ENCODE data around the gene NUP93.
"Not testable (repeated sequence)": the region's sequence is repeated elsewhere in the genome, so short reads cannot be mapped to it uniquely, and the experiment has no call there.

The NUP93 gene

DNA sequence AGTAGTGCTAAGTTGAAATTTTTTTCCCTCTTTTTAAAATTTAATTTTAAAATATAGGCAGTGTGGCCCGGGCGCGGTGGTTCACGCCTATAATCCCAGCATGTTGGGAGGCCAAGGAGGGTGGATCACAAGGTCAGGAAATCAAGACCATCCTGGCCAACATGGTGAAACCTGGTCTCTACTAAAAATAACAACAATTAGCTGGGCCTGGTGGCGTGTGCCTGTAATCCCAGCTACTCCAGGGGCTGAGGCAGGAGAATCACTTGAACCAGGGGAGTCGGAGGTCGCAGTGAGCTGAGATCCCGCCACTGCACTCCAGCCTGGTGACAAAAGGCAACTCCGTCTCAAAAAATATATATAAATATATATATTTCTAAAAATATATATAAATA, 77.7 kb downstream of the NUP93 start:
- peaks cover 12 to 24% (median 22%) of the 10 kb centered on the region in 4 experiments for H3K36me3 ChIP-seq (ENCODE audit: control insufficient read depth in 4 of 4, insufficient read depth in 4 of 4, low read length in 3 of 4)
- DNase-seq; H3K27me3 ChIP-seq (replicated peaks in 2 of 5; ENCODE audit: control insufficient read depth in 4 of 5, insufficient read depth in 5 of 5, low read length in 4 of 5); H3K4me1 ChIP-seq (ENCODE audit: control extremely low read depth in 1 of 4, control insufficient read depth in 4 of 4, insufficient read depth in 4 of 4, low read length in 3 of 4); H3K4me3 ChIP-seq (ENCODE audit: control insufficient read depth in 1 of 7, extremely low read depth in 1 of 7, insufficient read depth in 4 of 7, low read depth in 2 of 7, low read length in 6 of 7); POLR2A ChIA-PET; H3K27ac ChIP-seq (ENCODE audit: insufficient read depth in 1 of 2, low read depth in 1 of 2, low read length in 2 of 2, poor library complexity in 1 of 2, severe bottlenecking in 2 of 2); H3K9me3 ChIP-seq (ENCODE audit: control extremely low read depth in 1 of 5, control insufficient read depth in 4 of 5, insufficient read depth in 2 of 5, low read depth in 1 of 5, low read length in 4 of 5): not testable (repeated sequence)
- WGBS (ENCODE audit: insufficient coverage): 100% methylated on average over 1 of the region's 9 CpGs
- CTCF ChIA-PET: interaction anchor here (1.3 to 1.4 kb wide), 2 partner anchors 11 to 26 kb away, joined by 3 read pairs; no protein-coding TSS in a partner anchor

- ChIA-PET POLR2A (no interaction called here), CTCF (interaction anchor here (2.2 kb wide), 1 partner anchor 19 kb away, joined by 5 read pairs; no protein-coding TSS in a partner anchor)
- H3K9me3 ChIP-seq (ENCODE audit: control extremely low read depth in 1 of 5, control insufficient read depth in 4 of 5, insufficient read depth in 2 of 5, low read depth in 1 of 5, low read length in 4 of 5): no peaks in the 10 kb centered on the region
- no peak for DNase-seq
- no peak overlapping the region for H3K4me3 ChIP-seq (ENCODE audit: control insufficient read depth in 1 of 7, extremely low read depth in 1 of 7, insufficient read depth in 4 of 7, low read depth in 2 of 7, low read length in 6 of 7)
- no peaks in the 10 kb centered on the region for H3K27me3 ChIP-seq (replicated peaks in 2 of 5; ENCODE audit: control insufficient read depth in 4 of 5, insufficient read depth in 5 of 5, low read length in 4 of 5)
- peaks cover 0 to 6% (median 0%) of the 10 kb centered on the region in 4 experiments for H3K4me1 ChIP-seq (ENCODE audit: control extremely low read depth in 1 of 4, control insufficient read depth in 4 of 4, insufficient read depth in 4 of 4, low read length in 3 of 4)
- peaks cover 13 to 19% (median 17%) of the 10 kb centered on the region in 4 experiments for H3K36me3 ChIP-seq (ENCODE audit: control insufficient read depth in 4 of 4, insufficient read depth in 4 of 4, low read length in 3 of 4)
- H3K27ac ChIP-seq (ENCODE audit: insufficient read depth in 1 of 2, low read depth in 1 of 2, low read length in 2 of 2, poor library complexity in 1 of 2, severe bottlenecking in 2 of 2): no peak overlapping the region
Measured at GRCh38 chr16:56810954-56811353, 81.0 kb downstream of the NUP93 start.

- CTCF ChIA-PET: interaction anchor here (0.6 kb wide), 1 partner anchor 110 kb away, joined by 5 read pairs; no protein-coding TSS in a partner anchor
- H3K36me3 ChIP-seq (ENCODE audit: control insufficient read depth in 4 of 4, insufficient read depth in 4 of 4, low read length in 3 of 4): peaks cover 9 to 17% (median 13%) of the 10 kb centered on the region in 4 experiments
- WGBS (ENCODE audit: insufficient coverage): 100% methylated on average over 1 of the region's 5 CpGs
- H3K27ac ChIP-seq (ENCODE audit: insufficient read depth in 1 of 2, low read depth in 1 of 2, low read length in 2 of 2, poor library complexity in 1 of 2, severe bottlenecking in 2 of 2); DNase-seq; H3K4me3 ChIP-seq (ENCODE audit: control insufficient read depth in 1 of 7, extremely low read depth in 1 of 7, insufficient read depth in 4 of 7, low read depth in 2 of 7, low read length in 6 of 7); H3K27me3 ChIP-seq (replicated peaks in 2 of 5; ENCODE audit: control insufficient read depth in 4 of 5, insufficient read depth in 5 of 5, low read length in 4 of 5); H3K4me1 ChIP-seq (ENCODE audit: control extremely low read depth in 1 of 4, control insufficient read depth in 4 of 4, insufficient read depth in 4 of 4, low read length in 3 of 4); POLR2A ChIA-PET; H3K9me3 ChIP-seq (ENCODE audit: control extremely low read depth in 1 of 5, control insufficient read depth in 4 of 5, insufficient read depth in 2 of 5, low read depth in 1 of 5, low read length in 4 of 5): not testable (repeated sequence)
Measured at GRCh38 chr16:56811602-56812001, 81.7 kb downstream of the NUP93 start.

DNA sequence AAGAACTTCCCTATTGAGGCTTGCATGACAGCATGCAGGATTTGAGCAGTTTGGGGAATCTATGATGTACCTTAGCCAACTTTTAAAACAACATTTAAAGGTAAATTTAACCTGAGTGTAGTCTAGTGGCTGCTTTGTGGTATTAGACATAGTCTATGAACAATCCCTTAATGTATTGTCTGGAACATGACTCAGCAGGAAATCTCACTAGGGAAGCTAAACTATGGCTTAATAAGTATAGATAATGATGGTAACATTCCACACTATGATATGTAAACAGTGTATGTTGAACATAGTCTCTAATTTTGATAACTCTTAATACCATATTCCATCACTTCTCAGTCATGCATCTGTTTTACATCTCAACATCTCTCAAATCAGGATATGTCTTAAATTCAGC, 83.0 kb downstream of the NUP93 start:
- POLR2A ChIA-PET: no interaction called here
- Histone ChIP-seq H3K27ac (ENCODE audit: insufficient read depth in 1 of 2, low read depth in 1 of 2, low read length in 2 of 2, poor library complexity in 1 of 2, severe bottlenecking in 2 of 2) (no peak overlapping the region), H3K36me3 (ENCODE audit: control insufficient read depth in 4 of 4, insufficient read depth in 4 of 4, low read length in 3 of 4) (peaks cover 3 to 10% (median 8%) of the 10 kb centered on the region in 4 experiments), H3K4me3 (ENCODE audit: control insufficient read depth in 1 of 7, extremely low read depth in 1 of 7, insufficient read depth in 4 of 7, low read depth in 2 of 7, low read length in 6 of 7) (no peak overlapping the region), H3K4me1 (ENCODE audit: control extremely low read depth in 1 of 4, control insufficient read depth in 4 of 4, insufficient read depth in 4 of 4, low read length in 3 of 4) (peaks cover 0 to 6% (median 0%) of the 10 kb centered on the region in 4 experiments), H3K27me3 (replicated peaks in 2 of 5; ENCODE audit: control insufficient read depth in 4 of 5, insufficient read depth in 5 of 5, low read length in 4 of 5) (no peaks in the 10 kb centered on the region), H3K9me3 (ENCODE audit: control extremely low read depth in 1 of 5, control insufficient read depth in 4 of 5, insufficient read depth in 2 of 5, low read depth in 1 of 5, low read length in 4 of 5) (no peaks in the 10 kb centered on the region)
- CTCF ChIA-PET: no interaction called here
- peak in 2 of 3 donors; percentile 21 to 24 for DNase-seq

- no peaks in the 10 kb centered on the region for H3K9me3 ChIP-seq (ENCODE audit: control extremely low read depth in 1 of 5, control insufficient read depth in 4 of 5, insufficient read depth in 2 of 5, low read depth in 1 of 5, low read length in 4 of 5)
Measured at GRCh38 chr16:56814537-56815432, 84.9 kb downstream of the NUP93 start.

GRCh38 chr16:56815721-56816120, 85.8 kb downstream of the NUP93 start:
- Histone ChIP-seq H3K27me3 (replicated peaks in 2 of 5; ENCODE audit: control insufficient read depth in 4 of 5, insufficient read depth in 5 of 5, low read length in 4 of 5) (no peaks in the 10 kb centered on the region), H3K4me3 (ENCODE audit: control insufficient read depth in 1 of 7, extremely low read depth in 1 of 7, insufficient read depth in 4 of 7, low read depth in 2 of 7, low read length in 6 of 7) (no peak overlapping the region), H3K9me3 (ENCODE audit: control extremely low read depth in 1 of 5, control insufficient read depth in 4 of 5, insufficient read depth in 2 of 5, low read depth in 1 of 5, low read length in 4 of 5) (no peaks in the 10 kb centered on the region), H3K4me1 (ENCODE audit: control extremely low read depth in 1 of 4, control insufficient read depth in 4 of 4, insufficient read depth in 4 of 4, low read length in 3 of 4) (peaks cover 0 to 6% (median 0%) of the 10 kb centered on the region in 4 experiments), H3K27ac (ENCODE audit: insufficient read depth in 1 of 2, low read depth in 1 of 2, low read length in 2 of 2, poor library complexity in 1 of 2, severe bottlenecking in 2 of 2) (no peak overlapping the region), H3K36me3 (ENCODE audit: control insufficient read depth in 4 of 4, insufficient read depth in 4 of 4, low read length in 3 of 4) (peaks cover 8 to 26% (median 17%) of the 10 kb centered on the region in 4 experiments)
- DNase-seq: no peak
- ChIA-PET CTCF (interaction anchor here (1.2 to 1.4 kb wide), 2 partner anchors 12 to 23 kb away, joined by 4 read pairs; no protein-coding TSS in a partner anchor), POLR2A (no interaction called here)

More at GRCh38 chr16:56814537-56815432, 84.9 kb downstream of the NUP93 start:
- H3K4me3 ChIP-seq (ENCODE audit: control insufficient read depth in 1 of 7, extremely low read depth in 1 of 7, insufficient read depth in 4 of 7, low read depth in 2 of 7, low read length in 6 of 7): no peak overlapping the region
- 96% methylated on average over 9 of the region's 9 CpGs for WGBS (ENCODE audit: insufficient coverage)
- peaks cover 8 to 19% (median 12%) of the 10 kb centered on the region in 4 experiments for H3K36me3 ChIP-seq (ENCODE audit: control insufficient read depth in 4 of 4, insufficient read depth in 4 of 4, low read length in 3 of 4)
- H3K27me3 ChIP-seq (replicated peaks in 2 of 5; ENCODE audit: control insufficient read depth in 4 of 5, insufficient read depth in 5 of 5, low read length in 4 of 5): no peaks in the 10 kb centered on the region
- ChIA-PET POLR2A (no interaction called here), CTCF (interaction anchor here (0.5 to 1.4 kb wide), 3 partner anchors 13 to 241 kb away, joined by 3 to 4 read pairs (median 3); no protein-coding TSS in a partner anchor)
- H3K27ac ChIP-seq (ENCODE audit: insufficient read depth in 1 of 2, low read depth in 1 of 2, low read length in 2 of 2, poor library complexity in 1 of 2, severe bottlenecking in 2 of 2): no peak overlapping the region
- no peak for DNase-seq
- peaks cover 0 to 6% (median 0%) of the 10 kb centered on the region in 4 experiments for H3K4me1 ChIP-seq (ENCODE audit: control extremely low read depth in 1 of 4, control insufficient read depth in 4 of 4, insufficient read depth in 4 of 4, low read length in 3 of 4)

GRCh38 chr16:56817056-56817455, 87.1 kb downstream of the NUP93 start:
- ChIA-PET CTCF (interaction anchor here (0.9 to 1.8 kb wide), 4 partner anchors 12 to 241 kb away, joined by 3 to 4 read pairs (median 3); no protein-coding TSS in a partner anchor), POLR2A (no interaction called here)
- peaks cover 0 to 6% (median 0%) of the 10 kb centered on the region in 4 experiments for H3K4me1 ChIP-seq (ENCODE audit: control extremely low read depth in 1 of 4, control insufficient read depth in 4 of 4, insufficient read depth in 4 of 4, low read length in 3 of 4)
- no peak overlapping the region for H3K4me3 ChIP-seq (ENCODE audit: control insufficient read depth in 1 of 7, extremely low read depth in 1 of 7, insufficient read depth in 4 of 7, low read depth in 2 of 7, low read length in 6 of 7)
- DNase-seq: no peak
- no peak overlapping the region for H3K27ac ChIP-seq (ENCODE audit: insufficient read depth in 1 of 2, low read depth in 1 of 2, low read length in 2 of 2, poor library complexity in 1 of 2, severe bottlenecking in 2 of 2)
- H3K27me3 ChIP-seq (replicated peaks in 2 of 5; ENCODE audit: control insufficient read depth in 4 of 5, insufficient read depth in 5 of 5, low read length in 4 of 5): no peaks in the 10 kb centered on the region
- H3K9me3 ChIP-seq (ENCODE audit: control extremely low read depth in 1 of 5, control insufficient read depth in 4 of 5, insufficient read depth in 2 of 5, low read depth in 1 of 5, low read length in 4 of 5): no peaks in the 10 kb centered on the region
- H3K36me3 ChIP-seq (ENCODE audit: control insufficient read depth in 4 of 4, insufficient read depth in 4 of 4, low read length in 3 of 4): peaks cover 8 to 38% (median 28%) of the 10 kb centered on the region in 4 experiments

Data from common myeloid progenitor, CD34-positive (primary cell).